ENCODE measurements around the gene NAPA.

DNA sequence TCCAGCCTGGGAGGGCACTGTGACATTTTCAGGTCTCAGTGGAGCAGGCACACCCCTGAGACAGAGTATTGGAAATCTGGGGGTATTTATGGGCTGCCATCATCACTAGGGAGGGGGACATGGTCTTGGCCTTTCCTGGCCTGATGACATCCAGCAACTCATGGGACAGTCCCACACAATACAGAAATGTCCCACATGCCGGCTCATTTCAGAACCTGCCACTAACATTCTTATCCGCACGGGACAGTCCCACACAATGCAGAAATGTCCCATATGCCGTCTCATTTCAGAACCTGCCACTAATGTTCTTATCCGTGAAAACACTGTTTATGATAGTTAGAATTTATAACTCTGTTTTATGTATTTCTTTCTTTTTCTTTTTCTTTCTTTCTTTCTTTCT, 53.0 kb downstream of the NAPA start:
- TF ChIP-seq, protein P1, sequence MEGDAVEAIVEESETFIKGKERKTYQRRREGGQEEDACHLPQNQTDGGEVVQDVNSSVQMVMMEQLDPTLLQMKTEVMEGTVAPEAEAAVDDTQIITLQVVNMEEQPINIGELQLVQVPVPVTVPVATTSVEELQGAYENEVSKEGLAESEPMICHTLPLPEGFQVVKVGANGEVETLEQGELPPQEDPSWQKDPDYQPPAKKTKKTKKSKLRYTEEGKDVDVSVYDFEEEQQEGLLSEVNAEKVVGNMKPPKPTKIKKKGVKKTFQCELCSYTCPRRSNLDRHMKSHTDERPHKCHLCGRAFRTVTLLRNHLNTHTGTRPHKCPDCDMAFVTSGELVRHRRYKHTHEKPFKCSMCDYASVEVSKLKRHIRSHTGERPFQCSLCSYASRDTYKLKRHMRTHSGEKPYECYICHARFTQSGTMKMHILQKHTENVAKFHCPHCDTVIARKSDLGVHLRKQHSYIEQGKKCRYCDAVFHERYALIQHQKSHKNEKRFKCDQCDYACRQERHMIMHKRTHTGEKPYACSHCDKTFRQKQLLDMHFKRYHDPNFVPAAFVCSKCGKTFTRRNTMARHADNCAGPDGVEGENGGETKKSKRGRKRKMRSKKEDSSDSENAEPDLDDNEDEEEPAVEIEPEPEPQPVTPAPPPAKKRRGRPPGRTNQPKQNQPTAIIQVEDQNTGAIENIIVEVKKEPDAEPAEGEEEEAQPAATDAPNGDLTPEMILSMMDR (IDR thresholded peaks at IDR 0.05; ENCODE audit: insufficient read depth, low read length): no peak
- TF ChIP-seq POLR2AphosphoS5 (IDR thresholded peaks at IDR 0.05; ENCODE audit: low read depth): no peak
- TF ChIP-seq, protein P2, sequence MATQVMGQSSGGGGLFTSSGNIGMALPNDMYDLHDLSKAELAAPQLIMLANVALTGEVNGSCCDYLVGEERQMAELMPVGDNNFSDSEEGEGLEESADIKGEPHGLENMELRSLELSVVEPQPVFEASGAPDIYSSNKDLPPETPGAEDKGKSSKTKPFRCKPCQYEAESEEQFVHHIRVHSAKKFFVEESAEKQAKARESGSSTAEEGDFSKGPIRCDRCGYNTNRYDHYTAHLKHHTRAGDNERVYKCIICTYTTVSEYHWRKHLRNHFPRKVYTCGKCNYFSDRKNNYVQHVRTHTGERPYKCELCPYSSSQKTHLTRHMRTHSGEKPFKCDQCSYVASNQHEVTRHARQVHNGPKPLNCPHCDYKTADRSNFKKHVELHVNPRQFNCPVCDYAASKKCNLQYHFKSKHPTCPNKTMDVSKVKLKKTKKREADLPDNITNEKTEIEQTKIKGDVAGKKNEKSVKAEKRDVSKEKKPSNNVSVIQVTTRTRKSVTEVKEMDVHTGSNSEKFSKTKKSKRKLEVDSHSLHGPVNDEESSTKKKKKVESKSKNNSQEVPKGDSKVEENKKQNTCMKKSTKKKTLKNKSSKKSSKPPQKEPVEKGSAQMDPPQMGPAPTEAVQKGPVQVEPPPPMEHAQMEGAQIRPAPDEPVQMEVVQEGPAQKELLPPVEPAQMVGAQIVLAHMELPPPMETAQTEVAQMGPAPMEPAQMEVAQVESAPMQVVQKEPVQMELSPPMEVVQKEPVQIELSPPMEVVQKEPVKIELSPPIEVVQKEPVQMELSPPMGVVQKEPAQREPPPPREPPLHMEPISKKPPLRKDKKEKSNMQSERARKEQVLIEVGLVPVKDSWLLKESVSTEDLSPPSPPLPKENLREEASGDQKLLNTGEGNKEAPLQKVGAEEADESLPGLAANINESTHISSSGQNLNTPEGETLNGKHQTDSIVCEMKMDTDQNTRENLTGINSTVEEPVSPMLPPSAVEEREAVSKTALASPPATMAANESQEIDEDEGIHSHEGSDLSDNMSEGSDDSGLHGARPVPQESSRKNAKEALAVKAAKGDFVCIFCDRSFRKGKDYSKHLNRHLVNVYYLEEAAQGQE (IDR thresholded peaks at IDR 0.05; ENCODE audit: insufficient replicate concordance, low read depth): no peak
